HepG2 (cell line): ENCODE results near the gene MARCHF9. TPM values are rescaled to one million over a fixed set of nuclear protein-coding genes. Genes with fewer than 3 reads are reported as not detected.

Source experiments
- CCDC6 ChIP-seq: sonication (generic); formaldehyde crosslinking; IDR thresholded peaks from 2 replicates; pipeline ENCODE4 v1.8.1; 2022; ENCODE audit warnings: mild to moderate bottlenecking, missing genetic modification reagents, moderate library complexity
- GATAD2A ChIP-seq: IDR thresholded peaks from 2 replicates; pipeline ENCODE4 v1.6.1; 2016
- HES4 ChIP-seq: sonication (generic); formaldehyde crosslinking; IDR thresholded peaks from 2 replicates; pipeline ENCODE4 v1.9.0; 2021; ENCODE audit warnings: mild to moderate bottlenecking, missing genetic modification reagents, borderline replicate concordance
- HNF4G ChIP-seq, 2 experiments: sonication (generic) in 1 of 2; formaldehyde crosslinking in 1 of 2; IDR thresholded peaks; 2 replicates each; pipeline versions ENCODE4 v1.4.0 to v1.6.1; 2011 to 2020; ENCODE audit warnings: borderline replicate concordance in 2 of 2, low read depth in 2 of 2, mild to moderate bottlenecking in 2 of 2, low read length in 1 of 2, missing genetic modification reagents in 1 of 2, moderate library complexity in 1 of 2
- HOXD1 ChIP-seq: sonication (generic); formaldehyde crosslinking; IDR thresholded peaks from 2 replicates; pipeline ENCODE4 v1.5.0; 2020; ENCODE audit warnings: missing genetic modification reagents
- KDM4B ChIP-seq: sonication (generic); formaldehyde crosslinking; IDR thresholded peaks from 2 replicates; pipeline ENCODE4 v1.4.0; 2020; ENCODE audit warnings: missing genetic modification reagents
- KDM5B ChIP-seq: sonication (generic); formaldehyde crosslinking; IDR thresholded peaks from 2 replicates; pipeline ENCODE4 v1.4.0; 2020; ENCODE audit warnings: missing genetic modification reagents, mild to moderate bottlenecking, borderline replicate concordance
- KLF12 ChIP-seq: sonication (generic); formaldehyde crosslinking; IDR thresholded peaks from 2 replicates; pipeline ENCODE4 v1.4.0; 2020; ENCODE audit warnings: missing genetic modification reagents, borderline replicate concordance
- MED1 ChIP-seq: sonication (generic); formaldehyde crosslinking; IDR thresholded peaks from 2 replicates; pipeline ENCODE4 v1.4.0; 2020; ENCODE audit warnings: missing genetic modification reagents
- MEF2D ChIP-seq: sonication (generic); formaldehyde crosslinking; IDR thresholded peaks from 2 replicates; pipeline ENCODE4 v1.5.1; 2020; ENCODE audit warnings: mild to moderate bottlenecking, missing genetic modification reagents
- NFKB2 ChIP-seq: sonication (generic); formaldehyde crosslinking; IDR thresholded peaks from 2 replicates; pipeline ENCODE4 v1.4.0; 2020; ENCODE audit warnings: missing genetic modification reagents, borderline replicate concordance
- PCBP1 ChIP-seq: fragments of 200-400 bp; formaldehyde crosslinking; IDR thresholded peaks from 2 replicates; pipeline ENCODE4 v1.6.1; 2017; ENCODE audit warnings: mild to moderate bottlenecking, low read depth, low read length, borderline replicate concordance
- SMAD1 ChIP-seq: sonication (generic); formaldehyde crosslinking; IDR thresholded peaks from 2 replicates; pipeline ENCODE4 v1.4.0; 2020; ENCODE audit warnings: missing genetic modification reagents, low read depth, mild to moderate bottlenecking, borderline replicate concordance
- SMAD3 ChIP-seq: sonication (generic); formaldehyde crosslinking; IDR thresholded peaks from 2 replicates; pipeline ENCODE4 v1.4.0; 2020; ENCODE audit warnings: missing genetic modification reagents
- THAP7 ChIP-seq: sonication (generic); formaldehyde crosslinking; IDR thresholded peaks from 2 replicates; pipeline ENCODE4 v1.8.1; 2023; ENCODE audit warnings: mild to moderate bottlenecking, missing genetic modification reagents
- YEATS2 ChIP-seq: sonication (generic); formaldehyde crosslinking; IDR thresholded peaks from 2 replicates; pipeline ENCODE4 v1.4.0; 2020; ENCODE audit warnings: missing genetic modification reagents, borderline replicate concordance
- ZBTB21 ChIP-seq: sonication (generic); formaldehyde crosslinking; IDR thresholded peaks from 2 replicates; pipeline ENCODE4 v1.4.0; 2020; ENCODE audit warnings: missing genetic modification reagents
- ZBTB26 ChIP-seq: IDR thresholded peaks from 2 replicates; pipeline ENCODE4 v1.6.1; 2016; ENCODE audit warnings: missing compliant biosample characterization, missing genetic modification reagents, borderline replicate concordance
- ZFAT ChIP-seq: sonication (generic); formaldehyde crosslinking; conservative IDR thresholded peaks from 2 replicates; pipeline ENCODE4 v1.8.1; 2023; ENCODE audit warnings: missing genetic modification reagents, inconsistent platforms
- ZNF160 ChIP-seq: sonication (generic); formaldehyde crosslinking; IDR thresholded peaks from 2 replicates; pipeline ENCODE4 v1.8.0; 2022; ENCODE audit warnings: mild to moderate bottlenecking, inconsistent platforms, missing genetic modification reagents
- ZNF484 ChIP-seq: sonication (generic); formaldehyde crosslinking; IDR thresholded peaks from 2 replicates; pipeline ENCODE4 v1.5.1; 2020; ENCODE audit warnings: mild to moderate bottlenecking, low read depth, missing genetic modification reagents, borderline replicate concordance
- ZNF547 ChIP-seq: sonication (generic); formaldehyde crosslinking; IDR thresholded peaks from 2 replicates; pipeline ENCODE4 v1.5.1; 2020; ENCODE audit warnings: mild to moderate bottlenecking, missing genetic modification reagents
- ZNF670 ChIP-seq: sonication (generic); formaldehyde crosslinking; IDR thresholded peaks from 2 replicates; pipeline ENCODE4 v1.8.0; 2022; ENCODE audit warnings: mild to moderate bottlenecking, missing genetic modification reagents, borderline replicate concordance
- ZNF749 ChIP-seq: sonication (generic); formaldehyde crosslinking; IDR thresholded peaks from 2 replicates; pipeline ENCODE4 v1.8.0; 2022; ENCODE audit warnings: mild to moderate bottlenecking, missing genetic modification reagents, moderate library complexity, borderline replicate concordance
- ZSCAN20 ChIP-seq: sonication (generic); formaldehyde crosslinking; IDR thresholded peaks from 2 replicates; pipeline ENCODE4 v1.4.0; 2020; ENCODE audit warnings: missing genetic modification reagents, mild to moderate bottlenecking, borderline replicate concordance
- ZSCAN21 ChIP-seq: sonication (generic); formaldehyde crosslinking; IDR thresholded peaks from 2 replicates; pipeline ENCODE4 v1.8.0; 2022; ENCODE audit warnings: mild to moderate bottlenecking, missing genetic modification reagents, moderate library complexity, borderline replicate concordance
- polyA plus RNA-seq, 8 experiments: library from polyadenylated mRNA; depleted of rRNA in 3 of 8; stranded (reverse) in 7 of 8; unstranded in 1 of 8; fragments of >200 nt; fragmentation: Illumina TruSeq in 4 of 8; extraction: Trizol in 4 of 8; gene quantifications; 2 replicates each; pipeline versions ENCODE4 v1.2.1 to v1.2.3, GENCODE V29; 2011 to 2016; ENCODE audit warnings: low read depth in 4 of 8, missing spikeins in 1 of 8, mixed read lengths in 1 of 8; ENCODE audit not compliant: insufficient read depth in 1 of 8
- total RNA-seq, 5 experiments: library from RNA; depleted of rRNA; stranded (reverse); fragments of >200 nt; fragmentation: Illumina TruSeq; extraction: Trizol; gene quantifications; 2 replicates each; pipeline ENCODE4 v1.2.3, GENCODE V29; 2016; ENCODE audit warnings: low read depth in 1 of 5

The MARCHF9 gene
- total and polyA plus RNA-seq, 2 of the 13 experiments (the other 11 are each of a cell fraction or from before 2014, with no cell fraction given), result 5.7 to 9.6 TPM

GRCh38 chr12:57751788-57752667, 2.9 kb upstream of the MARCHF9 start, which contains the start of gene CDK4 (continued):
- TF ChIP-seq ZBTB21 (CRISPR knock-in tag), result peak; percentile 42
- TF ChIP-seq SMAD1, result 0 out of 2 replicates have a peak, but pooled peaks have one; percentile 61
- TF ChIP-seq GATAD2A (CRISPR knock-in tag), result peak; percentile 82
- peak; percentile 89 for TF ChIP-seq ZSCAN21
- TF ChIP-seq ZNF547, result peak; percentile 97
- TF ChIP-seq PCBP1, result 0 out of 2 replicates have a peak, but pooled peaks have one; percentile 88
- peak; percentile 97 for TF ChIP-seq YEATS2 (CRISPR knock-in tag)
- peak; percentile 89; the same call in 1 of the 2 replicates for TF ChIP-seq KDM4B (CRISPR knock-in tag)
- TF ChIP-seq NFKB2 (CRISPR knock-in tag), result peak; percentile 97; the same call in 1 of the 2 replicates
- TF ChIP-seq SMAD3 (CRISPR knock-in tag), result peak; percentile 90
- TF ChIP-seq HES4, result no peak; the same call in 1 of the 2 replicates
- peak; percentile 53 for TF ChIP-seq ZBTB26 (CRISPR knock-in tag)
- peak; percentile 94 for TF ChIP-seq KLF12 (CRISPR knock-in tag)
- TF ChIP-seq ZNF484, result no peak
- TF ChIP-seq HNF4G (IDR thresholded peaks at IDR 0.05; ENCODE audit: borderline replicate concordance, low read depth, low read length), result no peak; the same call in 1 of the 2 replicates
- TF ChIP-seq HNF4G (CRISPR knock-in tag; IDR thresholded peaks at IDR 0.05; ENCODE audit: borderline replicate concordance, low read depth), result peak; percentile 53; the same call in 1 of the 2 replicates
- TF ChIP-seq KDM5B (CRISPR knock-in tag), result peak; percentile 71; the same call in 1 of the 2 replicates
- 0 out of 2 replicates have a peak, but pooled peaks have one; percentile 41 for TF ChIP-seq ZSCAN20 (CRISPR knock-in tag)
- no peak for TF ChIP-seq ZFAT (CRISPR knock-in tag)
- peak; percentile 81; the same call in 1 of the 2 replicates for TF ChIP-seq HOXD1 (CRISPR knock-in tag)
- TF ChIP-seq ZNF160 (CRISPR knock-in tag), result peak; percentile 9; the same call in 1 of the 2 replicates
- peak; percentile 88; the same call in 1 of the 2 replicates for TF ChIP-seq CCDC6 (CRISPR knock-in tag)
- peak; percentile 86 for TF ChIP-seq MED1
- TF ChIP-seq MEF2D (CRISPR knock-in tag), result peak; percentile 90
- peak; percentile 91; the same call in 1 of the 2 replicates for TF ChIP-seq ZNF749 (CRISPR knock-in tag)
- TF ChIP-seq THAP7, result peak; percentile 92
- TF ChIP-seq ZNF670 (CRISPR knock-in tag), result peak; percentile 83
